ENCODE measurements around the gene BMP4.
"Not testable (repeated sequence)": the region's sequence is repeated elsewhere in the genome, so short reads cannot be mapped to it uniquely, and the experiment has no call there.

BMP4 gene

GRCh38 chr14:53956427-53957201, at the start of gene BMP4:
Gene BMP4 (minus strand): TSS chr14:53956825. CDS start chr14:53952222, 4,603 bp downstream.
- DNase-seq (ENCODE audit: low spot score), result peak; percentile 72

DNA sequence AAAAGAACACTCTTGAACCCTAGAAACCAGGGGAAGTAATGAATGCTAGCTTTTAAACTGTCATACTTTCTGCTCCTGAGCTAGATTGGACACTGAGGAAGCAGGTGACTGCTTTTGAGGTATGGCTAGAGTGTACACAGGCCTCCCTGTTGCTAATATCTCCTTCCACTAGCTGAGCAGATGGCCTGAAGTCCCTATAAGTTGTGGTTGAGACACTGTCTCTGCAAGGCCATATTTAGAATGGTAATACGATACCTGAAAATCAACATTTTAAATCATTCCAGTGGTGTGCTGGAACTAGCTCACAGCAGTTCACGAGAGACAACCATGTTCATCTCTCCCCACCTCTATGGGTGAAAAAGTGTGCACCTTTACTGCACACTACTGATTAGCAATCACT, 46.4 kb upstream of the BMP4 start:
- no peak for DNase-seq (ENCODE audit: low spot score)

DNA sequence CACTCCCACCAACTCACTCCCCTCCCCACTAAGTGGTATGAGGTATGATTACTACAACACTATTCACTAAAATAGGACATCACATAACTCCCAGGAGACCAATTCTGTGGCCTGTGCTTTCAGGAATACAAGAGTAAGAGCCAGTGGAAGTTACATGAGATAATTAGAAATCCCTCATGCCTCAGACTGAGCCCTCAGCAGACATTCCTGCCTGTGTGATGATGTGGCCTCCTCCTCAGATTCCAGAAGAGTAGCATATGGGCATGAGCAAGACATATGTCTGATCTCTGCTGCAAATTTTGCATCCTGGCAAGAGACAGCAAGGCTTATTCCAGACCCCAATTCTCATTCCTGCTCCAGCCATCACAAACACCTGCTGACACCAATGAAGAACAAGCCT, 46.0 kb upstream of the BMP4 start:
- DNase-seq (ENCODE audit: low spot score), result peak; percentile 30

DNA sequence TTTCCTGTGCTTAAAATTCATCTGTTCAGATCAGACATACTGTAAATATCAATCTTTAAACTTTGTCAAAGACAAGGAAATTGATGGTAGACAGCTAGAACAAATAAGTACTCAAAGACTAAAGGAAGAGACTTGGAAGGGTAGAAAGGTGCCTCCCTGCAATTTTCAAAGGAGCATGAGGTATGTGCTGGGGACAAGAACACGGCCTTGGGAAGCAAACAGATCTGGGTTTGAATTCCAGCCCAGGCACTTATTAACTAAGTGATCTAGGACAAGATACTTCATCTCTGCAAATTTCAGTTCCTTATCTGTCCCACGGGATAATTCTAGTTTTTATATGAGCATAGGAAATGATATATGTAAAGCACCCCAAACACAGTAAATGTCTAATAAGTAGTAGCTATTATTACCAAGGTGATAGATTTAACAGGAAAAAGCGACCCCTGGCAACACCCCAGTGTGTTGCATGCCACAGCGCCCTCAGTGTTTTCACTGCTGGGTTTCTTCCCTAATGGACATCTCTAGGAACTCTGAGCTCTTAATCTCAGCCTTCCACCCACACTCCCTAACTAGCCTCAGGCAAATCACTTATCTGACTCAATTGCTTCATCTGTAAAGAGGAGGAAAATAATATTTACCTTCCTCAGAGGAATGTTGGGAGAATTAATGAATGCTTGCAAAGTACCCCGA, 44.7 kb upstream of the BMP4 start:
- no peak for DNase-seq (ENCODE audit: low spot score)

GRCh38 chr14:54000341-54000811, 43.8 kb upstream of the BMP4 start:
- peak; percentile 24 for DNase-seq (ENCODE audit: low spot score)

- peak; percentile 53 for DNase-seq (ENCODE audit: low spot score)
Observed at GRCh38 chr14:53999061-53999488, 42.5 kb upstream of the BMP4 start.

- DNase-seq (ENCODE audit: low spot score), result no peak
Observed at GRCh38 chr14:53996041-53996440, 39.4 kb upstream of the BMP4 start.

GRCh38 chr14:53993920-53994607, 37.4 kb upstream of the BMP4 start:
- no peak for DNase-seq (ENCODE audit: low spot score)

DNA sequence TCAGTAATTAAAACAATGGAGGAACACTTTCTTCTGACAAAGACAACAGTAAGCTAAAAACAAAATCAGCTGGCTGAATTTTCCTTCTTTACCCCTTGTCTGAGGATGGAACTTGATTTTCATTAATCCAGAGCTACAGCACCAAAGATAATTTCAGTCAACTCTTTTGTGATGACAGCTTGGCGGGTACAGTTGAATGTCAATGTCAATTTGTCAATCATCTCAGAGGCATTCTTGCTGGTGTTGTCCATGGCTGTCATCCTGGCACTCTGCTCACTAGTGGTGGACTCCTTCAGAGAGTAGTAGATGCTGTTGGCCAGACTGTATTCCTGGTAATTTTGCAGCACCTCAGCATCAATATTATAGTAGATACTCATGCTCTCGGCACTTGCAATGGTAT, 34.4 kb upstream of the BMP4 start:
- DNase-seq (ENCODE audit: low spot score), result no peak

- DNase-seq (ENCODE audit: low spot score), result not testable (repeated sequence)
Observed at GRCh38 chr14:53986718-53987117, 30.1 kb upstream of the BMP4 start.

DNA sequence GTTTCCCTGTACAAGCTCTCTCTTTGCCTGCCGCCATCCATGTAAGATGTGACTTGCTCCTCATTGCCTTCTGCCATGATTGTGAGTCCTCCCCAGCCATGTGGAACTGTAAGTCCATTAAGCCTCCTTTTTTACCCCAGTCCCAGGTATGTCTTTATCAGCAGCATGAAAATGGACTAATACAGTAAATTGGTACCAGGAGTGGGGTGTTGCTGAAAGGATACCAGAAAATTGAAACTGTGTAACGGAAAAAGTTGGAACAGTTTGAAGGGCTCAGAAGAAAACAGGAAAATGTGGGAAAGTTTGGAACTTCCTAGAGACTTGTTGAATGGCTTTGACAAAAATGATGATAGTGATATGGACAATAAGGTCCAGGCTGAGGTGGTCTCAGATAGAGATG, 28.3 kb upstream of the BMP4 start:
- not testable (repeated sequence) for DNase-seq (ENCODE audit: low spot score)

GRCh38 chr14:53983112-53983511, 26.5 kb upstream of the BMP4 start:
- no peak for DNase-seq (ENCODE audit: low spot score)

DNA sequence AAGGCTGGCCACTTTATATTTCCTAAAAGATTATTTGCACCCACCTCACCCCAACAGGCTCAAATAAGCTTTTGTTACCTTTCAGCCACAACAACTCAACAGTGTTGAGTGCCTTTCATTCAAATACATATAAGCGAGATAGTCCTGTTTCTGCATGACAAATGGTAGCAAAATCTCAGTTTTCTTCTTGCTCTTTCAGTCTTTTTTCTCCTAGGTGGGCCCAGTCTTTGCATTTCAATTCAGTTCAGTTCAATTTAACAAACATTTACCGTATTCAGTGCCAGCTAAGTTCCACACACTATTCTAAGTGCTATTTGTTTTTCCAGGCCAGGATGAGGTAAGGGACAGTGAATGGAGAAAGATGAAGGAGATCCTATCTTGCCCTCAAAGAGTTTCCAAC, 25.9 kb upstream of the BMP4 start:
- DNase-seq (ENCODE audit: low spot score), result no peak

DNA sequence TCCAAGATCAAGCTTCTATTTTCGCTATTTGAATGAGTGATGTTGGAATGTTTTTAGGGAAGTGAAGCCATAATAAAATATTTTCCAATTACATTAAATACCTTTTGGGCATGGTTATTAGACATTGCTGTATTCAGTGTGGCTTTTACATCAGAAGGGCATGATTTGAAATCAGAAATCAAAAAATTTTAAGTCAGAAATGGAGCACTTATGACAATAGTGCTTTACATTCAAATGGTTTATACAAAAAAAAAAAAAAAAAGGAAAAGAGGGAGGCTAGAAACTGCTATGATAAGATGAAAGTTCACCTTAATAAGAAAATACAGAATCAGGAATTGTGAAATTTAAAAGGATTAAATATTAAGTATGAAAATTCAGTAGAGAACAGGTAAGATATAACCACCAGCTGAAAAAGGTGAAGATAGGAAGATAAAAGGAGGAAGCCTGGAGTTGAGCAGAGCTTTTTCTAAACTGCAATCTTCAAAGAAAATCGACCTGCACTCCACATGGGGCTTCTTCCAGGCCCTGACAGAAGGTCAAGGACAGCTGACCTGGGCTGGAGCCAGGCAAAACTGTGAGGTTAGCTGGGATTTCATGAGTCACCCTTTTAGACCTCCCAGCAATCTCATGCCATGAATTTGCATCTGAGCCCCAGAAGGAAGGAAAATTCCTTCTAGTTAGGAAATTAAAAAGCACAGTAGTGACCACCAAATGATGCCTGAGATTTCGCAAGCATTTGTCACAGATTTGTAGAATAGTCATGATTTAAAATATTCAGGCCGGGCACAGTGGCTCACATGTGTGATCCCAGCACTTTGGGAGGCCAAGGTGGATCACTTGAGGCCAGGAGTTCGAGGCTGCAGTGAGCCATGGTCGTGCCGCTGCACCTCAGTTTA, 23.4 kb upstream of the BMP4 start:
- DNase-seq (ENCODE audit: low spot score), result peak; percentile 59

DNA sequence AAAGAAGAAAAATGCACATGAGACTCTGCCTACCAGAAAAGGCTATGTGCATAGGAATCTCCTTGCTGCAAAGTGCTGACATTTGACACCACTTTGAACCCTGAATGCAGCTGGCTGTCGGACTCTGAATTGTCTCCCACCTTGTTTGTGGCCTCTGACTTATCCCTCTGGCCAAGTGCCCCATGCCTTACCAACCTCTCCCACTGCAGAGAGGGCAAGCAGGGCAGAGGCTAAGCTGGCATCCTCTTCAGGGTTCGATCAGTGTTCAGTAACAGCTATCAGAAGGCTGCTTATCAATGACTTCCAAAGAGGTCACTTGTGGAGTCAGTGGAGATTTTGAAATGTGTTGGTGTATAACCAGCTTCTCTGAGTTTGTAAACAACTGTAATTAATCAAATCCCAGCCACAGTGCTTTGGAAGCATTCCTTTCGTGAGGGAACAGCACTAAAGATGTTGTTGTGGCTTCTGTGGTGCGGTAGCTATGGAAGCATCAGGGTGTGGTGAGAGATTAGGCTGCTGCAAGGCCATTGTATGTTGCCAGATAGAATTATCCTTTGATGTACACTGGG, 22.6 kb upstream of the BMP4 start:
- DNase-seq (ENCODE audit: low spot score), result no peak

- no peak for DNase-seq (ENCODE audit: low spot score)
Observed at GRCh38 chr14:53978194-53978593, 21.6 kb upstream of the BMP4 start.

DNA sequence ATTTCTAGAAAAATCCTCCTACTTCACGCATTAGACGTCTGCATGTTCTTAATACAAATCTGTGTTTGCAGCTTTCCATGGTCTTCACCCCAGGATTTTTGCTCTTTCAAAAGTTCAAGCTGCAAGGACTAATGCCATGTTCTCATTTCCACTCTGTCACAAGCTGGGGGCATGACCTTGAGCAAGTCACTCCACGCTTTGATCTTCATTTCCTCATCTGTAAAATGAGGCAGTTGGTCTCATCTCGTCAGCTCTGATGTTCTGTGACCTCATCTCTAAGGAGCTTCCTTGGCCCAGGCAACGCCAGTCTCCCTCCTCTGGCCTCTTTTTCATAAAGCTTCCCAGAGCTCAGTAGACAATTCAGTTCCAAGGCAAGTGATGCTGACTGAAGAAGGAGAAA, 18.8 kb upstream of the BMP4 start:
- DNase-seq (ENCODE audit: low spot score), result no peak

GRCh38 chr14:53971521-53971920, 14.9 kb upstream of the BMP4 start:
- DNase-seq (ENCODE audit: low spot score), result no peak

DNA sequence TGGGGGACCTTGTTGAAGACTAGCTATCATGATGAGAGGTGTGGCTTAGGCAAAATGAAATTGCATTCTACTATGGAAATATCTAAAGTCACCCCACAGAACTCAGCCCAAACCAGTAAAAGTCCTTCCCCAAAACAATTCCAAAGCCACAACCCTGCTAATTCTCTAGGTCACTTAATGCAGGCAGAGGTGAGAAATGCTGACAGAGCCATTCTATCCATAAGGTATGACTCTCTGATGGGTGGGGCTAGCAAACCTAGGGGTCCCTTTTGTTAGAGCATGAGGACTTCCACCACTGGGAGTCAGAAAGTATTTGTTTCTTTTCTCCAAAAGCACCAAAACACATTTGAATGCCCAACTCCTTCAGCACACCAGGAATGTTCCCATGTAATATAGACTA, 12.7 kb upstream of the BMP4 start:
- DNase-seq (ENCODE audit: low spot score), result no peak

GRCh38 chr14:53968726-53969125, 12.1 kb upstream of the BMP4 start:
- no peak for DNase-seq (ENCODE audit: low spot score)

DNA sequence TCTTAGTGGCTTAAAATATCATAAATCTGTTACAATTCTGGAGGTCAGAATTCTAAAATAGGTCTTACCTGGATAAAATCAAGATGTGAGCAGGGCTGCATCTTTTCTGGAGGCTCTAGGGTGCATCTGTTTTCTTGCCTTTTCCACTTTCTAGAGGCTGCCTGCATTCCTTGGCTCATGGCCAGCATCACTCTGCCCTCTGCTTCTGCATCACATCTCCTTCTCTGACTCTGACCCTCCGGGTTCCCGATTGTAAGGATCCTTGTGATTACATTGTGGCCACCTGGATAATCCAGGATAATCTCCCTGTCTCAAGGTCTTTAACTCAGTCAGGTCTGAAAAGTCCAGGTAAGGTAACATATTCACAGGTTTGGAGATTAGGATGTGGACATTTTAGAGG, 11.0 kb upstream of the BMP4 start:
- no peak for DNase-seq (ENCODE audit: low spot score)

- DNase-seq (ENCODE audit: low spot score), result no peak
Observed at GRCh38 chr14:53964249-53964648, 7.6 kb upstream of the BMP4 start.

All from hepatic stellate cell (primary cell).